BLaER1 (cell line): Measurements from ENCODE around the gene ACY1.

Experiments
- H3K27ac ChIP-seq: shearing (Covaris generic); formaldehyde crosslinking; 2 replicates; pipeline ENCODE4 v1.8.1; 2022
- H3K27me3 ChIP-seq: shearing (Covaris generic); formaldehyde crosslinking; 2 replicates; pipeline ENCODE4 v1.8.1; 2022
- H3K36me3 ChIP-seq: shearing (Covaris generic); formaldehyde crosslinking; 2 replicates; pipeline ENCODE4 v1.8.1; 2022
- H3K4me1 ChIP-seq: shearing (Covaris generic); formaldehyde crosslinking; 2 replicates; pipeline ENCODE4 v1.8.1; 2022
- H3K4me2 ChIP-seq: shearing (Covaris generic); formaldehyde crosslinking; 2 replicates; pipeline ENCODE4 v1.8.1; 2022
- H3K4me3 ChIP-seq: shearing (Covaris generic); formaldehyde crosslinking; 2 replicates; pipeline ENCODE4 v1.8.1; 2022
- H3K9ac ChIP-seq: shearing (Covaris generic); formaldehyde crosslinking; 2 replicates; pipeline ENCODE4 v1.8.1; 2022
- H3K9me3 ChIP-seq: shearing (Covaris generic); formaldehyde crosslinking; 2 replicates; pipeline ENCODE4 v1.8.1; 2022
- H4K20me1 ChIP-seq: shearing (Covaris generic); formaldehyde crosslinking; 2 replicates; pipeline ENCODE4 v1.8.1; 2022
- Cebpa-rat ChIP-seq: shearing (Covaris generic); IDR thresholded peaks from 2 replicates; pipeline ENCODE4 v1.8.1; 2022

ACY1 gene

DNA sequence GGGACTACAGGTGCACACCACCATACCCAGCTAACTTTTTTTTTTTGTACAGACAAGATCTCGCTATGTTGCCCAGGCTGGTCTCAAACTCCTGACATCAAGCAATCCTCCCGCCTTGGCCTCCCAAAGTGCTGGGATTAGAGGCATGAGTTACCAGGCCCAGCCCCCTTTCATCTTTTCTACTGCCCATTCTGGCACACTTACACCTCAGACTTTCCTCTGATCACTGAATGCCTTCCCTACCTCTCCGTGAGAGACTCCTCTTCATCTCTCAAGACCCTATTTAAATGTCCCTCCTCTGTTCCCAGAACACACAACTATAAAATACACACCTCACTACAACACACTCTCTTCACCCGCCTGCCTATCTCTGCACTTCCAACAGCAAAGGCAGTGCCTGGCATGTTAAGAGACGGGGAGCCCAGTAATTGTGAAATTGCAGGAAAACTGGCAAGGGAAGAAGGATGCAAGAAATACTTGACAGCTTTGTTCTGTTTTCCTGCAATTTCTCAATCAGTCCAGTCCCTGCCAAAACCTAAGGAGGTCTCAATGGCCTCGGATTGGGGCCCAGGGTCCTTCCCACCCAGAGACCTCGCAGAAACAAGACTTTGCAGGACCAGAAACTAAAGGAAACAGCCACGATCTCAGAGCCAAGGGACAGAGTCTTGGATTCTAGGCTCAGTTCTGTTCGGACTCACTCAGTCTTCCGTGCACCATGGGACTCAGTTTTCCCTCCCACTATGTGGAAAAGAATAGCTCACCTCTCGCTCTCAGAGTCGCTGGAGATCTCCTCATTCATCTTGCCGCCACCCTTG is 42.5 kb upstream of the ACY1 start:
- Histone ChIP-seq H3K4me2 (peak overlapping the region; percentile 77), H3K9ac (peak overlapping the region; percentile 90), H3K9me3 (no peaks in the 10 kb centered on the region), H3K27ac (peak overlapping the region; percentile 84), H3K4me3 (peak overlapping the region; percentile 87), H3K36me3 (peaks cover 36% of the 10 kb centered on the region), H3K27me3 (no peaks in the 10 kb centered on the region), H4K20me1 (peaks cover 48% of the 10 kb centered on the region), H3K4me1 (peaks cover 55% of the 10 kb centered on the region)
- TF ChIP-seq Cebpa-rat: no peak

- H3K4me3 ChIP-seq: peak overlapping the region; percentile 87
- no peaks in the 10 kb centered on the region for H3K27me3 ChIP-seq
- peaks cover 43% of the 10 kb centered on the region for H4K20me1 ChIP-seq
- TF ChIP-seq Cebpa-rat: no peak
- peaks cover 30% of the 10 kb centered on the region for H3K36me3 ChIP-seq
- H3K27ac ChIP-seq: peak overlapping the region; percentile 84
- H3K9me3 ChIP-seq: no peaks in the 10 kb centered on the region
- peaks cover 55% of the 10 kb centered on the region for H3K4me1 ChIP-seq
- H3K4me2 ChIP-seq: peak overlapping the region; percentile 77
- peak overlapping the region; percentile 90 for H3K9ac ChIP-seq
Measured at GRCh38 chr3:51941463-51941797, 41.9 kb upstream of the ACY1 start.

DNA sequence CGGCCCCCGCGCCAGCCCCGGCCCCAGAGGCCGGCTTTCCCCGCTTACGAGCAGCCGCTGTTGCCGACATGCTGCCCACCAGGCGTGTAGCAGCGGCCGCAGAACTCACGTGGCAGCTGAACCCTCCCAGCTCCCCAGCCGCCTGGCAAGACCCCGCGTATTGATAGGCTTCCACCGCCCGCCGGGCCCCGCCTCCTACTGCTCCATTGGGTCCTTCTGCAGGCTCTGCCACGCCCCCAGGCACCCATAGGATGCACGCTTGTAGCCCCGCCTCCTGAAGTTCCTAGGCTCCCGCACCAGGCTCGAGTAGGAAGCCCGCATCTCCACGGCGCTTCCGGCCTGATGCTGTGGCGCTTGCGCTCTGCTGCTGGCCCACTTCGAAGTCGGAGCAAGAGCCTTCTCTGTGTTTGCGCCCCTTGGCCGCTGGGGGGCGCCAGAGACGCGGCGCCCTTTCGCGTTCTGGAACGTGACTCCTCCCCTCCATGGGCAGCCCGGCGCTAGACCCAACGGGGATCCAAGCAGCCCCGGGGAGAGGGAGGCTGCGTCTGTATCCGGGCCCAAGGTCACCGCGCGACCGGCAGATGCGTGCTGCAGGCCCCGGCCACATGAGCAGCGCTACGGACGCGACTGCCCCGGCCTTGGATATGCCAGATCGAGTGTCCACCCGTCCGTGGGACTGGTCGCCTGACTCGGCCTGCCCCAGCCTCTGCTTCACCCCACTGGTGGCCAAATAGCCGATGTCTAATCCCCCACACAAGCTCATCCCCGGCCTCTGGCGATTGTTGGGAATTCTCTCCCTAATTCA is 41.3 kb upstream of the ACY1 start, which contains the start of the genes PARP3 and RRP9:
TSS of gene PARP3 (plus strand) at position 566 of the 805 bp plus-strand sequence. CDS start 993 bp downstream, outside the sequence.
TSS of gene RRP9 (minus strand) at position 107 of the 805 bp plus-strand sequence. CDS start at position 70, 37 bp downstream.
- Histone ChIP-seq H3K36me3 (peaks cover 25% of the 10 kb centered on the region), H3K4me1 (peaks cover 55% of the 10 kb centered on the region), H3K9ac (peak within 1 kb of the TSS; percentile 90), H3K9me3 (no peaks in the 10 kb centered on the region), H3K27ac (peak within 1 kb of the TSS; percentile 93), H4K20me1 (peaks cover 40% of the 10 kb centered on the region), H3K4me3 (peak within 1 kb of the TSS; percentile 87), H3K4me2 (peak within 1 kb of the TSS; percentile 98), H3K27me3 (no peaks in the 10 kb centered on the region)
- TF ChIP-seq Cebpa-rat: no peak

GRCh38 chr3:51942603-51943450 is 40.5 kb upstream of the ACY1 start:
- TF ChIP-seq Cebpa-rat: no peak
- no peaks in the 10 kb centered on the region for H3K27me3 ChIP-seq
- H4K20me1 ChIP-seq: peaks cover 31% of the 10 kb centered on the region
- peaks cover 55% of the 10 kb centered on the region for H3K4me1 ChIP-seq
- H3K9ac ChIP-seq: peak overlapping the region; percentile 88
- peak overlapping the region; percentile 67 for H3K4me3 ChIP-seq
- no peaks in the 10 kb centered on the region for H3K9me3 ChIP-seq
- peak overlapping the region; percentile 93 for H3K27ac ChIP-seq
- H3K4me2 ChIP-seq: peak overlapping the region; percentile 98
- H3K36me3 ChIP-seq: peaks cover 16% of the 10 kb centered on the region

DNA sequence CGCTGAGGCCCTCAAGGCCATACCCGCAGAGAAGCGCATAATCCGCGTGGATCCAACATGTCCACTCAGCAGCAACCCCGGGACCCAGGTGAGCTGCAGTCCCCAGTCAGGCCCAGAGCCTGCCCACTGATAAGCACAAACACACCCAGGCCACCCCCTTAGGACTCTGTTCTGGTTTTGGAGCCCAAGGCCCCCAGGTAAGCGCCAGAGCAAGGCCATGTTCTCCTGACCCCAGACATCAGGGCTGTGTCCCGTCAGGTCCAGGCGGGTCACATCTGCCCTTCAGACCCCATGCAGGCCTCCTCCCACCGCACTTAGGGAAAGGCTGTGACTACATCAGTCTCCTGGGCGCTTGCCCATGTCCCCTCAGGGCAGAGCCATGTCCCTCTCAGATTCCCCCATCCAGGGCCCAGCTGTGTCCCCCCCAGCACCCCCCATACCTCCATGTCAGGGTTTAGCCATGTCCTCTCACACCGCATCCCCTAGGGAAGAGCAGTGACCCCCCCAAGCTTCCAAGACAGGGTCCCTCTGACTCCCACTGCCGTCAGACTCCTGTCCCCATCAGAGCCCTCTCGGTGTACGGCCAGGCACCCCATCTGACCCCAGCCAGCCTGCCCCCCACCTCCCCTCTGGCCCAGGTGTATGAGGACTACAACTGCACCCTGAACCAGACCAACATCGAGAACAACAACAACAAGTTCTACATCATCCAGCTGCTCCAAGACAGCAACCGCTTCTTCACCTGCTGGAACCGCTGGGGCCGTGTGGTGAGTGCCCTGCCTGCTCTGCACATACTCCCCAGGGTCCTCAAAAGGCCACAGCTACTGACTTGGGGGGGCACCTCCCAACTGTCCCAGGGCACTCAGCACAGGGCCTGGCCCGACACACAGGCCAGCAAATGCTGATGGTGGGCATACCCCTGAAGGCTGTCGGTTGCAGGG is 39.6 kb upstream of the ACY1 start:
- Histone ChIP-seq H3K4me2 (peak overlapping the region; percentile 98), H3K9me3 (no peaks in the 10 kb centered on the region), H4K20me1 (peaks cover 23% of the 10 kb centered on the region), H3K36me3 (peaks cover 7% of the 10 kb centered on the region), H3K27ac (peak overlapping the region; percentile 93; the same call in 1 of the 2 replicates), H3K27me3 (no peaks in the 10 kb centered on the region), H3K4me3 (no peak overlapping the region), H3K9ac (peak overlapping the region; percentile 88), H3K4me1 (peaks cover 52% of the 10 kb centered on the region)
- no peak for TF ChIP-seq Cebpa-rat

DNA sequence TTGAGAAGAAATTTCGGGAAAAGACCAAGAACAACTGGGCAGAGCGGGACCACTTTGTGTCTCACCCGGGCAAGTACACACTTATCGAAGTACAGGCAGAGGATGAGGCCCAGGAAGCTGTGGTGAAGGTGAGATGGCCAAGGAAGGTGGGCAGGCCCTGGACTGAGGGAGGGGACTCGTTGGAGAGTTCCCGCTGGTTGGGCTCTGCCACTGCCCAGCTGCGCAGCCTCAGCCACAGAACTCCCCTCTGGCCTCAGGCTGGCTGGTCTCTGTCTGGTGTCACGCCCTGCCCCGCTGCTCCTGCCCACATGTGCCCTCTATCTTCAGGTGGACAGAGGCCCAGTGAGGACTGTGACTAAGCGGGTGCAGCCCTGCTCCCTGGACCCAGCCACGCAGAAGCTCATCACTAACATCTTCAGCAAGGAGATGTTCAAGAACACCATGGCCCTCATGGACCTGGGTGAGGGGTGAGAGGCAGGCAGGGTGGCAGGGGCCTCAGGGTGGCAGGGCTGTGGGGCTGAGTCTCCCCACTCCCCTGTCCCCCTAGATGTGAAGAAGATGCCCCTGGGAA is 38.8 kb upstream of the ACY1 start:
- Histone ChIP-seq H4K20me1 (peaks cover 14% of the 10 kb centered on the region), H3K9ac (no peak overlapping the region), H3K4me1 (peaks cover 43% of the 10 kb centered on the region), H3K27ac (no peak overlapping the region), H3K9me3 (no peaks in the 10 kb centered on the region), H3K27me3 (no peaks in the 10 kb centered on the region), H3K36me3 (no peaks in the 10 kb centered on the region), H3K4me2 (no peak overlapping the region), H3K4me3 (no peak overlapping the region)
- TF ChIP-seq Cebpa-rat: no peak

DNA sequence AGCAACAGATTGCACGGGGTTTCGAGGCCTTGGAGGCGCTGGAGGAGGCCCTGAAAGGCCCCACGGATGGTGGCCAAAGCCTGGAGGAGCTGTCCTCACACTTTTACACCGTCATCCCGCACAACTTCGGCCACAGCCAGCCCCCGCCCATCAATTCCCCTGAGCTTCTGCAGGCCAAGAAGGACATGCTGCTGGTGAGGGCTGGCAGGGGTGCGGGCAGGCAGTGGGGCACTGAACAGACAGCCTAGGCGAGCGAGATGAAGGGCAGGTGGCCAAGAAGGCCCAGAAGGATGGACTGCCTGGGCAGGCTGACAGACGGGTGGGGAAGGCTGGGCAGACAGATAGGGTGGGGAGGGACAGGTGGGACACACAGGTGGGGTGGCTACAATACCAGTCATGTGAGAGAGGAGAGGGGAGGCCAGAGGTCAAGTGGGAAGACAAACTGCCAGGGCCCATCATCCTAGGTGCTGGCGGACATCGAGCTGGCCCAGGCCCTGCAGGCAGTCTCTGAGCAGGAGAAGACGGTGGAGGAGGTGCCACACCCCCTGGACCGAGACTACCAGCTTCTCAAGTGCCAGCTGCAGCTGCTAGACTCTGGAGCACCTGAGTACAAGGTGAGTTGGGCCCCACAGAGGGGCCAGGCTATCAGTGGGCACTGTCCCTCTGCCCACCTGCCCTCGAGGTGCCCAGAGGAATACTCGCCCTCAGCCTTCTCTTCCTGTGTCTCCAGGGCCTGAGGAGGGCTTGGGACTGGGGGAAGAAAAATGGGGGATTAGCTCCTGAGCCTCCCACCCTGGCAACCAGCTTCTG is 38.1 kb upstream of the ACY1 start:
- H3K4me2 ChIP-seq: no peak overlapping the region
- H4K20me1 ChIP-seq: peaks cover 7% of the 10 kb centered on the region
- no peaks in the 10 kb centered on the region for H3K36me3 ChIP-seq
- no peak for TF ChIP-seq Cebpa-rat
- peaks cover 36% of the 10 kb centered on the region for H3K4me1 ChIP-seq
- no peaks in the 10 kb centered on the region for H3K27me3 ChIP-seq
- H3K27ac ChIP-seq: no peak overlapping the region
- no peak overlapping the region for H3K4me3 ChIP-seq
- H3K9me3 ChIP-seq: no peaks in the 10 kb centered on the region
- H3K9ac ChIP-seq: no peak overlapping the region
